Lung microvascular endothelial cell (primary cell): ENCODE measurements around the gene SS18. TPM values are rescaled to one million over a fixed set of nuclear protein-coding genes. Genes with fewer than 3 reads are reported as not detected.

Experiments
- DNase-seq, 2 donors: peaks; one replicate each; pipeline versions ENCODE4 v3.0.0 to v3.0.0-alpha.2; 2010; ENCODE audit warnings: low read depth in 2 of 2
- total RNA-seq: library from RNA; depleted of rRNA; stranded (reverse); fragments of >200 nt; gene quantifications from 2 replicates; pipeline ENCODE4 v1.2.1, GENCODE V29; 2014

The SS18 gene
- total RNA-seq, 1 donor from 2014 or later: 55.6 TPM

- DNase-seq: peak; percentile 38 to 41
Measured at GRCh38 chr18:26003356-26003755, 87.1 kb downstream of the SS18 start.

- DNase-seq: peak; percentile 11 to 50
Measured at GRCh38 chr18:26002375-26002910, 88.0 kb downstream of the SS18 start.

GRCh38 chr18:25998461-25998860 lies 92.0 kb downstream of the SS18 start:
- DNase-seq: no peak

- DNase-seq: no peak
Measured at GRCh38 chr18:25992566-25992965, 97.8 kb downstream of the SS18 start.

DNA sequence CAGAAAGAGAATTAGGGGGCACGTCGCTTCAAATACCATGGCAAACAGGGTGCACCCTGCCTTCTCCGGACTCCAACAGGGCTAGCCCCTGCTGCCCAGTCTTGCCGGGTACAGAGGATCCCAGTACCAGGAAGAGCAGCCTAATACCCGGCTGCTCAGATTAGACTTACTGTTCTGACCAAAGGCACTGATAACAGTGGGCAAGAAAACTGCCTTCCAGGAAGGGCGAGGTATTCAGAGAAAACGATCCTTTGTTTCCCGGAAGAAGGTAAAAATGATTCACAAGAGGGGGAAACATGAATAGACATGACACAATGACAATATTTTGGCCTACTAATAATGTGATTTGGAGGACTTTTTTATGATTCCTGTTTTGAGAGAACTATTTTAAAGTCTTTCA lies 99.9 kb downstream of the SS18 start:
- no peak for DNase-seq

GRCh38 chr18:25985707-25986394 lies 104.6 kb downstream of the SS18 start:
- DNase-seq: no peak

DNA sequence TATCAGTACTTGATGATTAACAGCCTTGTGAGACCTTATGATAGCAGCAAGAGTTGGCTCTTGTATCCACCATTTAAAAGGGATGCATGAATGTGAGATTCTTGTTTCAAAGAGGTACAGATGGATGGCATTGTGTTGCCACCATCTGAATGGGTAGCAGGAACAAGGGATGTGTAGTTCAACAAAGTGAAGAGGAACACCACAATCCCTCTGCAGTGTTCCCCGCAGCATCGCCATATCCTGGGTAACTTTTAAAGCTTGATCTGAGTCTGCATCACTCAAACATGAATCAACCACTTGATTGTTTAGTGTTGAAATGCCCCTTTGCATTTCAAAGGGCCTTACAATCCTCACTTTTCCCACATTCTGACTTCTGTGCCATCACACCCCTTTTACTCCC lies 106.7 kb downstream of the SS18 start:
- DNase-seq: no peak

GRCh38 chr18:25982961-25983360 lies 107.5 kb downstream of the SS18 start:
- no peak for DNase-seq

DNA sequence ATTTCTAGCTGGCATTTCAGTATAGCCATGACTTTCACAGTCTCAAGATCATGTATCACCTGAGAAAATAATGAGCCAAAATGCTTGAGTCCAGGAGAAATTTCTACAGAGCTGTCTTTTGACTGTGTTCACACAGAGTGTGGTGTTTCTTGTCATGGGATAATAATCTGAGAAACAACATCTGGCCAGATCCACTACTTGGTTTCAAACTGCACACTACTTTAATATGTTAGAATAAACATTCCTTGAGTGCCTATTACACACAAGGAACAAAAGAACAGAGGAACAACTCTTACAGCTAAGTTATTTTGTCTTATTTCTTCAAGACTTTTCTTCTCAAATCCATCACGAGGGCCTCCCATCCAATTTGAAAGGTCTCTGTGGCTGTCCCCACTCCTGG lies 108.3 kb downstream of the SS18 start:
- no peak for DNase-seq

DNA sequence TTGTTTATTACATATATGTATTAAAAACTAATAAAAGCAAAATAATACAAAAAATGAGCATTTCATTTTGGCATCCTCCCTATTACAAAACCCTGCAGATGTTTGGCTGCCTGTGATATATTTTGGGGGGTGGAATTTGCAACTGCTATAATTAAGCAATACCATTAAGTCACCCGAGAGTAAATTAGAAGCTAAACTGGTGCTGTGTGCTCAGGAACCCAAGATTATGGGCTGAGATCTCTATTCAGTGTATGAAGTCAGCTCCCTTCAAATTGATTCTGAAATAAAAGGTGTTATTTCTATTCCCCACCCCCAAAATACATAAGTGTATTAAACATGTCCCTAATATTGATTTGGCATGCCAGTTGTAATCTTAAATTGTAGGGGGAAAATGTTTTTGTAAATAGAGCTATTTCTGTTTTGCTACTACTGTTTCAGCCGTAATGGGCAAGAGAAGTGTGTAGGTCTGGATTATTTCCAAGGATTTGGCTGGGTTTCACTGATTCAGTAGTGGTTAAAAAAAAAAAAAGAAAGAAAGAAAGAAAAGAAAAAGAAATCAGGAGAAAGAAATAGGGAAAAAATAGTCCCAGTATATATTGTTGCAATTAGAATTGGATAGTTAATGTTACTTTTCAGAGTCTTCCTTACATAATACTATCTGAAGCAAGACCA lies 110.9 kb downstream of the SS18 start:
- DNase-seq: no peak

- DNase-seq: no peak
Measured at GRCh38 chr18:25976554-25976953, 113.9 kb downstream of the SS18 start.

- DNase-seq: no peak
Measured at GRCh38 chr18:25974630-25975077, 115.8 kb downstream of the SS18 start.

Other genes with a start within 250 kb of the SS18 start
- gene PSMA8, start 43.3 kb upstream of the SS18 start, total RNA-seq: not detected in 2 replicates
- 1.1 and 1.4 TPM in 2 replicates for gene TAF4B, start 135.8 kb upstream of the SS18 start, total RNA-seq